PFSK-1 (cell line): ENCODE data around the gene HCRTR1.

Source experiments
- POLR2AphosphoS5 ChIP-seq: IDR thresholded peaks from 2 replicates; pipeline ENCODE4 v1.6.1; 2012; ENCODE audit warnings: low read depth, mild to moderate bottlenecking, control low read depth, low read length, moderate library complexity
- REST ChIP-seq, 2 experiments: IDR thresholded peaks; 2 replicates each; pipeline versions ENCODE4 v1.6.1 to v1.8.0; 2011 to 2012; ENCODE audit warnings: low read depth in 2 of 2, low read length in 2 of 2, control low read depth in 1 of 2, inconsistent platforms in 1 of 2, mild to moderate bottlenecking in 1 of 2, moderate library complexity in 1 of 2; ENCODE audit not compliant: insufficient read depth in 1 of 2
- TAF1 ChIP-seq: IDR thresholded peaks from 2 replicates; pipeline ENCODE4 v1.6.1; 2012; ENCODE audit warnings: low read length, control low read depth, borderline replicate concordance; ENCODE audit not compliant: insufficient read depth

DNA sequence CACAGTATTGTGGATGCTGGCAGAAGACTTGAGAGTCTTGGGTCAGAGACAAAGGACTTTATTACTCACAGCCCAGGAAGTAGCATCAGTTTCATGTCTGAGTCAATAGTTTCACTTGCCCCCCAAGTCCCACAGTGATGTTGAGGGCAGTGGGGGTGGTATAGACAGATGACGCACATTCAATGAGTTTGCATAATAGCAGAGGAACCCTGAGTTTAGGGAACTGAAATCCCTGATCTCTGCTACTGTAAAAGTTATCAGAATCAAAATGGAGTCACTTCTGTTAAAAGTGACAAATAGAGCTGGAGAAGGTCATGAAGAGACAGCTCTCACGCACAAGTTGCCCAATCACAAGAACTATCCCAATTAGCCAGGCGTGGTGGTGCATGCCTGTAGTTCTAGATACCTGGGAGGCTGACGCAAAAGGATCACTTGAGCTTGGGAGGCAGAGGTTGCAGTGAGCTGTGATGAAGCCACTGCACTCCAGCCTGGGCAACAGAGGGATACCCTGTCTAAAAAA is 11.5 kb upstream of the HCRTR1 start:
- TF ChIP-seq POLR2AphosphoS5 (no peak), TAF1 (no peak), REST (IDR thresholded peaks at IDR 0.05; ENCODE audit: insufficient read depth in 1 of 2, low read depth in 2 of 2, low read length in 2 of 2) (no peak)
